ENCODE results near the gene SH3YL1.

The SH3YL1 gene

DNA sequence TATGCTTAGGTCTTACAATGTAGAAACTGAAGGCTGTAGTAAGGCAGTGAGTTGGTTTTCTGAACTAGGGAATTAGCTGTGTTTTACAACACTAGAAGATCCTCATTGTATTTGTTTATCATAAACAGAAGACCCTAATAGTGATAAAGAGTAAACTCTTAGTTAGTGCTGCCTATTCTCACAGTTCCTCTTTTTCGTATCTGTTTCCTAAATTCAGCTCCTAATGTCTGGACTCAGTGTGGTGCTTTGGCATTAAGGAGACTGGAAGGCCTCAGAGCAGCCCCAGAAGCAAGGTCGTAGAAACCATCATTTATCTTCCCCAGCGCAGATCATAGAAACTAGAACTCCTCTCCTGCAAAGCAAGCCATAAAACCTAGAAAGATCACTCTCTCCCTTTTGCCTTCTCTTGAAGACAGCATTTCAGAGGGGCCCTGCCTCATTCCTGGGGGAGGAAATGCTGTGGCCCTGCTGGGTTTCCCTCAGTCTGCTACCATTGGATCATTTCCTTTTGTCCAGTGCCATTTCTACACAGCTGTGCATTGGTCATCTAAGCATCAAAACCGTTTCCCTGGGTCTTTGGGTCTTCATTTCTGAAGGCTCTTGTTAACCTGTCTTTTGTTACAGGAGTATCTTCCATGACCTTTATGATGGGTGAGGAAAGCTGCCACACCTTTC lies 5.7 kb upstream of the SH3YL1 start:
- 83 to 100% methylated on average over 2 to 3 of the region's 4 CpGs for WGBS, 2 experiments (ENCODE audit: insufficient coverage in 2 of 2)
- no peaks in the 10 kb centered on the region for H3K9me3 ChIP-seq (ENCODE audit: control insufficient read depth, low read length)
- H3K27ac ChIP-seq (ENCODE audit: low read depth, low read length, severe bottlenecking) = no peak overlapping the region
- H3K4me3 ChIP-seq (ENCODE audit: extremely low read depth, insufficient read depth, low read length, poor library complexity, severe bottlenecking) = no peak overlapping the region
- peaks cover 55% of the 10 kb centered on the region for H3K36me3 ChIP-seq (ENCODE audit: control insufficient read depth, insufficient read depth, low read length)
- H3K4me1 ChIP-seq (ENCODE audit: control insufficient read depth, insufficient read depth, low read length, poor library complexity, severe bottlenecking) = peaks cover 10% of the 10 kb centered on the region

DNA sequence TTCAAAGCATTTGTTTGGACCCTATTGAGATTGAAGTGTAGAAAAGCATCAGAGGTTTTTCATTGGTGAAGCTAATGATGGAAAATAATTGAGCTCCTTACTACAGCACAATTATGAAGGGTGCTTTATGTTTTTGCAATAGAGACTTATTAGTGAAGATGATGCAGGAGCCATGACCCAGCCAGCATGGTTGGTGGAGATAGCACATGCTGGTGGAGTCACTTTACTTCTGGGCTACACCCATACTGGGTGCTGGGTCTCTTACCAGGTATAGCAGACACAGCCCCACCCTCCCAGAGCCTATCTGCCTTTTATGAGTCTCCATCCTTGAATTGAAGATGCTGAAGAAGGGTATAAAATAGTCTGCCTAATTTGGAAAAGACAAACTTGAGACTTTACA lies 4.5 kb upstream of the SH3YL1 start:
- peaks cover 43% of the 10 kb centered on the region for H3K36me3 ChIP-seq (ENCODE audit: control insufficient read depth, insufficient read depth, low read length)
- H3K4me3 ChIP-seq (ENCODE audit: extremely low read depth, insufficient read depth, low read length, poor library complexity, severe bottlenecking) = no peak overlapping the region
- H3K27ac ChIP-seq (ENCODE audit: low read depth, low read length, severe bottlenecking) = no peak overlapping the region
- peaks cover 7% of the 10 kb centered on the region for H3K9me3 ChIP-seq (ENCODE audit: control insufficient read depth, low read length)
- peaks cover 10% of the 10 kb centered on the region for H3K4me1 ChIP-seq (ENCODE audit: control insufficient read depth, insufficient read depth, low read length, poor library complexity, severe bottlenecking)

DNA sequence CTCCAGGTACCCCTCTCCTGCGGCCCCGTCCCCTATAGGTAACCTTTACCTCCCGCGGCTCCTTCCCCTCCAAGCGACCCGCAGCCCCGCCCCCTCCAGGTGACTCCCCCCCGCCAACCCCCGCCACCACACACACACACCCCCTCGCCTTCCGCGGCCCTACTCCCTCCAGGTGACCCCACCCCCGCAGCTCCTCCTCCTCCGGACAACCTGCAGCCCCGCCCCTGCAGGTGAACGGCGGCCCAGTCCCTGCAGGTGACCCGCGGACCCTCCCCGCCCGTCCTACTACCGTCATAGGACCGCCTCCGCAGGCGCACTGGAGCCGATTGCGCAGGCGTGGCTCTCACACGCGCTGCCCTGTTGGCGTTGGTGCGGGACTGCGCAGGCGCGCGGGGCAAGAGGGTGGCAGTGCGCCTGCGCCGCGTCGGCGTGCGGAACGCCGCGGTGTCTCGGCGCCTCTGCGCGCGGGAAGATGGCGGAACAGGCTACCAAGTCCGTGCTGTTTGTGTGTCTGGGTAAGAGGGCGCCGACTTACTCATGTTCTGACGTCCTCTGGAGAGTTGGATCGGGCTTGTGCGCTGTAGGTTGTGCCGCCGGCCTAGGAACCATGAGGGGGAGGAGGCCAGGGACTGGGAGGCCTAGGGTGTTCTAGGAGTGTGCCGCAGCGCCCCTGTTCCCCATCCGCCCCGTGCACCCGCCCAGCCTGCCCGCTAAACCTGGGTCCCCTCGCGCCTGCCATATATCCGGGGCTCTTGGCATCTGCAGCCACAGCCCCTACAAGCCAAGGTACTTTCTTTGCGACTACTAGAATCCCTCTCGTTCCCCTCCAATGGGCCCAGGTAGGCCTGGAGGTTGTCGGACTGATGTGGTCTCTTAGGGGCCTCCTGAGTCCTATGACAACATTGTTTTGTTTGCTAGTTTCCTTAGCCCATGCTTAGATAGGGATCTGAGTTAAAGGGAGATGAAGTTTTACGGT lies 949 bp upstream of the SH3YL1 start, which contains the start of gene ACP1:
Gene ACP1, plus strand, starts transcription at position 455 of the 976 bp plus-strand sequence. Its CDS starts 18 bp downstream, at position 473.
- H3K36me3 ChIP-seq (ENCODE audit: control insufficient read depth, insufficient read depth, low read length) = peaks cover 44% of the 10 kb centered on the region
- peak within 1 kb of the TSS; percentile 75 for H3K27ac ChIP-seq (ENCODE audit: low read depth, low read length, severe bottlenecking)
- H3K4me1 ChIP-seq (ENCODE audit: control insufficient read depth, insufficient read depth, low read length, poor library complexity, severe bottlenecking) = peaks cover 10% of the 10 kb centered on the region
- H3K9me3 ChIP-seq (ENCODE audit: control insufficient read depth, low read length) = peaks cover 16% of the 10 kb centered on the region
- peak within 1 kb of the TSS; percentile 91 for H3K4me3 ChIP-seq (ENCODE audit: extremely low read depth, insufficient read depth, low read length, poor library complexity, severe bottlenecking)
- 0% methylated on average over 41 to 45 of the region's 73 CpGs for WGBS, 2 experiments (ENCODE audit: insufficient coverage in 2 of 2)

DNA sequence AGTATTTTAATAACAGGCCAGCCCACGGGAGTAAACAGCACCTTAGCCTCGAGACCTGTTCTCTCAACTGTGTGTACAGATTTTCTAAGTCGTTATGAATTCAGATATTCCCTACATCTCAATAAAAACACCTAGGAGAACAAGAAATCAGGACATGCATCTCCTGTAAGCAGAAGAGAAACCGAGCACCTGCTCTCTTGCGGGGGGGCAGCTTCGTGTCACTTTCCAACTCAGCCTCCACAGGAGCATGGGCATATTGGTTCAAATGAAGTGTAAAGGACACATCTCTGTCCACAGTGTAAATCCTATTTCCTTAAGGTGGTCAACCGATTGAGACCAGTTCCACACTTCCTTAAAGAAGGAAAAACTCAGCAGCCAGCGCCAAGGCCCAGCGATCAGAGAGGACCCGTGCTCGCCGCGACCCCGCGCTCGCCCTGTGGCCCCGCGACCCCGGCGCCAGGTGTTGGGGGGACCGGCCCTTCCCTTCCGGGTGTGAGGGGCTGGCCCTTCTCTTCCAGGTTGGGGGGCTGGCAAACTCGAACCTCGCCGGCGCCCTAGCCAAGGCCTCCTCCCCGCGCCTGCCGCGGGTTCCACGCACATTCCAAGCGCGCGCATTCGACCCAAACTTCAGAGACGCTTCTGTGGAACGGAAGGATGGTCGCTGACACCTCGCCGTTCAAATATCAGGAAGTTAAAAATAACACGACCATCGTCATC lies 652 bp downstream of the SH3YL1 start:
- no peak overlapping the region for H3K27ac ChIP-seq (ENCODE audit: low read depth, low read length, severe bottlenecking)
- H3K4me1 ChIP-seq (ENCODE audit: control insufficient read depth, insufficient read depth, low read length, poor library complexity, severe bottlenecking) = peaks cover 10% of the 10 kb centered on the region
- peaks cover 44% of the 10 kb centered on the region for H3K36me3 ChIP-seq (ENCODE audit: control insufficient read depth, insufficient read depth, low read length)
- WGBS, 2 experiments (ENCODE audit: insufficient coverage in 2 of 2) = 84 to 89% methylated on average over 27 to 39 of the region's 42 CpGs
- H3K9me3 ChIP-seq (ENCODE audit: control insufficient read depth, low read length) = peaks cover 25% of the 10 kb centered on the region
- H3K4me3 ChIP-seq (ENCODE audit: extremely low read depth, insufficient read depth, low read length, poor library complexity, severe bottlenecking) = peak overlapping the region; percentile 91

DNA sequence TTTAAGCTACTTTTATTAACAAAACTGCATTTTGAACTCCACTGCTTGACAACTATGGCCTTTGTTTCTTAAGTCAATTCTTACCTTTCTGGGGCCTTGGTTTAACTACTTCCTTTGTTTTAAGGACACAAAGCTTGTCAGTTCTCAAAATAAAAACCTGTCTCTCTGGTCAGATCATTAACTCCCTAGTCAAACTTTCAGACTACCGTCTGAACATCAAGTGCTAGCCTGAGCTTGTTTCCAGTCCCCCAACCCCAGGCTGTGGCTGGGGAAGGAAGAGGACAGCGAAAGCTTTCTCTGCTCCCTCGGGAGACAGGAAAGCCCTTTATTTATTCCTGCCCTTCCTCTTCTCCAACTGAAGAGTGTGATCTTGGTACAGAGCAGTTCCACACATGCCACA lies 1.7 kb downstream of the SH3YL1 start:
- Histone ChIP-seq H3K9me3 (ENCODE audit: control insufficient read depth, low read length) (peaks cover 31% of the 10 kb centered on the region), H3K4me1 (ENCODE audit: control insufficient read depth, insufficient read depth, low read length, poor library complexity, severe bottlenecking) (peaks cover 10% of the 10 kb centered on the region), H3K27ac (ENCODE audit: low read depth, low read length, severe bottlenecking) (no peak overlapping the region), H3K36me3 (ENCODE audit: control insufficient read depth, insufficient read depth, low read length) (peaks cover 36% of the 10 kb centered on the region), H3K4me3 (ENCODE audit: extremely low read depth, insufficient read depth, low read length, poor library complexity, severe bottlenecking) (no peak overlapping the region)
- WGBS, 2 experiments (ENCODE audit: insufficient coverage in 2 of 2) = 60% methylated on average over 1 of the region's 3 CpGs; no CpG with 5 or more reads in 1 of the 2 experiments

DNA sequence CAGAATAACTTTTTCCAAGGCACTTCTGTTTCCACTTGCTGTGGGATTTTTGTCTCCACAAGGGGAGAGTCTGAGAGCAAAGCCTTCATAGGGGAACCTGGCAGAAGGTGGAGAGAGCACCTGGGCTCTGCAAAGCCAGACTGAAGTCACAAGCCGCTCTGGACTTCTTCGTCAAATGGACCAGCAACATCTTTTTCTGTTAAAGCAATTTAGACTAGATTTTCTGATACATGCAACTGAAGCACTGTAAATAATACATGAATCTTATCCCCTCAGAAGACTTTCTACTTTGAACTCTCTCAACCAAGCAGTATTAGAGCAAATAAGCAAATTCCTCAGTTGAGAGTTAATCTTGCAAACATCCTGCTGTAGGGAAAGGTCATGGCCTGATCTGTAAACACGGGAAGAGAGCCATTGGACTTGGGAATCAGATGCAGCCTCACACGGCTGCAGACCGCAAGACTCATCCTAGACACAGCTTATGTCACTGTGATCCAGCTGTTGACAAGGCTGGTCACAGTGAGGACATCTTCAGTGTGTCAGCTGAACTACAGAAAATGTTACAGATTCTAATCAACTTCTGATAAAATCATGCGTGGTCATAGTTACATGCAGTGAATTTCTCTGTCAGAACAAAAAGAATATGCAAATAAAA lies 3.2 kb downstream of the SH3YL1 start:
- Histone ChIP-seq H3K27ac (ENCODE audit: low read depth, low read length, severe bottlenecking) (no peak overlapping the region), H3K9me3 (ENCODE audit: control insufficient read depth, low read length) (peaks cover 31% of the 10 kb centered on the region), H3K4me1 (ENCODE audit: control insufficient read depth, insufficient read depth, low read length, poor library complexity, severe bottlenecking) (peaks cover under 1% of the 10 kb centered on the region), H3K36me3 (ENCODE audit: control insufficient read depth, insufficient read depth, low read length) (peaks cover 29% of the 10 kb centered on the region), H3K4me3 (ENCODE audit: extremely low read depth, insufficient read depth, low read length, poor library complexity, severe bottlenecking) (no peak overlapping the region)
- 95 to 97% methylated on average over 5 of the region's 6 CpGs for WGBS, 2 experiments (ENCODE audit: insufficient coverage in 2 of 2)

DNA sequence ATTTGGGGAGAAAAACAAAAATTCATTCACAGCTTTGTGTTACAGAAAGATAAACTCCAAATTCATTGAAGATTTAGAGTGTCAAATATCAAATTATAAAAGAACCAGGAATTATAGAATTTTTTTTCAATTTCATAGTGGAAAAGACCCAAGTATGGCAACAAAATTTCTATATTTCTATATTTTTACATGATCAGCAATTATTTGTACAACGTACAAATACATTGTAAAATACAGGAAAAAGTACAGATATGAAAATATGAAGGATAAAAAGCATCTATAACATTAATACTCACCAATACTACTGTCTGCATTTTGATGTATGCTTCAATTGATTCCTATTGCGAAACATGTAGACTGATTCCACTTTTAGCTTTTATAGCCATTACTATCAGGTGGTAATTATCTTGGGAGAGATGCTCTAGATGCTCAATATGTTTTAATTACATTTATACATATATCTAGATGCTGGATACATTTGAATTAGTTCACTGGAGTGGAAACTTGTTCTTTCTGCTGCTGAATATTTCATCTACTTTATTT lies 4.0 kb downstream of the SH3YL1 start:
- Histone ChIP-seq H3K4me1 (ENCODE audit: control insufficient read depth, insufficient read depth, low read length, poor library complexity, severe bottlenecking) (no peaks in the 10 kb centered on the region), H3K4me3 (ENCODE audit: extremely low read depth, insufficient read depth, low read length, poor library complexity, severe bottlenecking) (no peak overlapping the region), H3K36me3 (ENCODE audit: control insufficient read depth, insufficient read depth, low read length) (peaks cover 29% of the 10 kb centered on the region), H3K27ac (ENCODE audit: low read depth, low read length, severe bottlenecking) (no peak overlapping the region), H3K9me3 (ENCODE audit: control insufficient read depth, low read length) (peaks cover 31% of the 10 kb centered on the region)
- no CpG with 5 or more reads among the region's 2 CpGs for WGBS, 2 experiments (ENCODE audit: insufficient coverage in 2 of 2)

DNA sequence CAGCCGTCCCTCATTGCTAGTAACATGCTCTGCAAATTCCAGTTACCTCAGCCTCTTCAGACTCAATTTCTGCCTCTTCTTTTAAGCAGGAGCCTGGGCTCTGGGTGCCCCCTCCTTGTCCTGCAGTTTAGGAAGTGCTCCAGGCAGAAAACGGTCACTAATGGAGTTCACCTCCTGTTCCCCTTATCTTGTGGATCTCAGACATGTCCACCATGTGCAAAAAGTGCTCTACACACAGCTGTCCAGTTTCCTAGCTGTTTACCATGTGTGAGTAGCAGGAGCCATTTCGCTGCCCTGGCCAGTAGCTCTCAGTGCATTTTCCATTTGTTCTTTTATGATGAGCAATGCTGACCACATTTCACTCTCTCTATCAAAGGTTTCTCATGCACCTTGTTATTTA lies 4.9 kb downstream of the SH3YL1 start:
- Histone ChIP-seq H3K4me1 (ENCODE audit: control insufficient read depth, insufficient read depth, low read length, poor library complexity, severe bottlenecking) (no peaks in the 10 kb centered on the region), H3K9me3 (ENCODE audit: control insufficient read depth, low read length) (peaks cover 30% of the 10 kb centered on the region), H3K27ac (ENCODE audit: low read depth, low read length, severe bottlenecking) (no peak overlapping the region), H3K36me3 (ENCODE audit: control insufficient read depth, insufficient read depth, low read length) (peaks cover 29% of the 10 kb centered on the region), H3K4me3 (ENCODE audit: extremely low read depth, insufficient read depth, low read length, poor library complexity, severe bottlenecking) (no peak overlapping the region)
- 60 to 84% methylated on average over 1 to 3 of the region's 3 CpGs for WGBS, 2 experiments (ENCODE audit: insufficient coverage in 2 of 2)

DNA sequence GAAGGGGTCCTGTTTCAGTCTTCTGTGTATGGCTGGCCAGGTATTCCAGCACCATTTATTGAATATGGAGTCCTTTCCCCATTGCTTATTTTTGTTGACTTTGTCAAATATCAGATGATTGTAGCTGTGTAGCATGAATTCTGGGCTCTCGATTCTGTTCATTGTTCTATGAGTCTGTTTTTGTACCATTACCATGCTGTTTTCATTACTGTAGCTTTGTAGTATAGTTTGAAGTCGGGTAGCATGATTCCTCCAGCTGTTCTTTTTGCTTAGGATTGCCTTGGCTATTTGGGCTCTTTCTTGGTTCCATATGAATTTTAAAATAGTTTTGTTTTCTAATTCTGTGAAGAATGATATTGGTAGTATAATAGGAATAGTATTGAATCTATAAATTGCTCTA lies 6.0 kb downstream of the SH3YL1 start:
- Histone ChIP-seq H3K9me3 (ENCODE audit: control insufficient read depth, low read length) (peaks cover 20% of the 10 kb centered on the region), H3K36me3 (ENCODE audit: control insufficient read depth, insufficient read depth, low read length) (peaks cover 27% of the 10 kb centered on the region), H3K4me3 (ENCODE audit: extremely low read depth, insufficient read depth, low read length, poor library complexity, severe bottlenecking) (no peak overlapping the region), H3K27ac (ENCODE audit: low read depth, low read length, severe bottlenecking) (no peak overlapping the region), H3K4me1 (ENCODE audit: control insufficient read depth, insufficient read depth, low read length, poor library complexity, severe bottlenecking) (no peaks in the 10 kb centered on the region)
- WGBS, 2 experiments (ENCODE audit: insufficient coverage in 2 of 2) = 89% methylated on average over 1 of the region's 2 CpGs; no CpG with 5 or more reads in 1 of the 2 experiments

DNA sequence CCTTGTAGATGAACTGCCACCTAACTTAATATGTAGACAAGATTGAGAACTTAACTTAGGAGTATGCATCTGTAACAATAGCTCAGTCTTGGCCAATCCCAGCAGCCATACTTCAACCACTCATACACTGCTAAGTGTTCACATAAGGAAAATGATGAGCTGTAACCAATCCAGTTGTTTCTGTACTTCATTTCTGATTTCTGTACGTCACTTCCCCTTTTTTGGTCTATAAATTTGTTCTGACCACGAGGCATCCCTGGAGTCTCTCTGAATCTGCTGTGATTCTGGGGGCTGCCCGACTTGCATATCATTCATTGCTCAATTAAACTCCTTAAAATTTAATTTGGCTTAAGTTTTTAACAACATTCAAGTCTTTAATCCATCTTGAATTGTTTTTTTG lies 6.4 kb downstream of the SH3YL1 start:
- Histone ChIP-seq H3K36me3 (ENCODE audit: control insufficient read depth, insufficient read depth, low read length) (peaks cover 25% of the 10 kb centered on the region), H3K27ac (ENCODE audit: low read depth, low read length, severe bottlenecking) (no peak overlapping the region), H3K4me1 (ENCODE audit: control insufficient read depth, insufficient read depth, low read length, poor library complexity, severe bottlenecking) (no peaks in the 10 kb centered on the region), H3K4me3 (ENCODE audit: extremely low read depth, insufficient read depth, low read length, poor library complexity, severe bottlenecking) (no peak overlapping the region), H3K9me3 (ENCODE audit: control insufficient read depth, low read length) (peaks cover 19% of the 10 kb centered on the region)
- WGBS, 2 experiments (ENCODE audit: insufficient coverage in 2 of 2) = 96 to 100% methylated on average over 1 to 2 of the region's 3 CpGs
